GM21526 (cell line): ENCODE measurements around the gene ARL10.
"Not testable (repeated sequence)": the region's sequence is repeated elsewhere in the genome, so short reads cannot be mapped to it uniquely, and the experiment has no call there.

Source experiments
- ATAC-seq: cut with Tn5 transposase; IDR thresholded peaks from one replicate; pipeline ENCODE4 v1.9.1; 2021; ENCODE audit warnings: moderate library complexity; ENCODE audit not compliant: unreplicated experiment, low FRiP score

Gene ARL10

GRCh38 chr5:176388003-176388443 lies 22.7 kb downstream of the ARL10 start:
- peak; percentile 1 for ATAC-seq

- peak; percentile 81 for ATAC-seq
These were observed 23.3 kb downstream of the ARL10 start, which contains the start of the genes HIGD2A and NOP16 for GRCh38 chr5:176388444-176389134. HIGD2A (plus strand) TSS chr5:176388751; CDS start chr5:176388820, 69 bp downstream. NOP16 (minus strand) TSS chr5:176388598; CDS start chr5:176388539, 59 bp downstream.

- ATAC-seq = peak; percentile 35
These were observed 24.1 kb downstream of the ARL10 start for GRCh38 chr5:176389135-176390123.

GRCh38 chr5:176391479-176391878 lies 26.2 kb downstream of the ARL10 start:
- no peak for ATAC-seq

GRCh38 chr5:176391999-176392398 lies 26.7 kb downstream of the ARL10 start:
- no peak for ATAC-seq

GRCh38 chr5:176392526-176392925 lies 27.2 kb downstream of the ARL10 start:
- ATAC-seq = no peak

- ATAC-seq = no peak
These were observed 28.8 kb downstream of the ARL10 start for GRCh38 chr5:176394096-176394495.

GRCh38 chr5:176394881-176395675 lies 29.8 kb downstream of the ARL10 start:
- no peak for ATAC-seq

GRCh38 chr5:176396330-176396729 lies 31.0 kb downstream of the ARL10 start:
- ATAC-seq = no peak

- no peak for ATAC-seq
These were observed 32.6 kb downstream of the ARL10 start for GRCh38 chr5:176397736-176398420.

- no peak for ATAC-seq
These were observed 35.3 kb downstream of the ARL10 start for GRCh38 chr5:176400382-176401156.

GRCh38 chr5:176401281-176402205 lies 36.3 kb downstream of the ARL10 start:
- no peak for ATAC-seq

- no peak for ATAC-seq
These were observed 40.6 kb downstream of the ARL10 start for GRCh38 chr5:176405656-176406435.

- ATAC-seq = no peak
These were observed 41.3 kb downstream of the ARL10 start for GRCh38 chr5:176406436-176407052.

- ATAC-seq = no peak
These were observed 42.4 kb downstream of the ARL10 start for GRCh38 chr5:176407456-176408251.

GRCh38 chr5:176408252-176408573 lies 42.9 kb downstream of the ARL10 start:
- not testable (repeated sequence) for ATAC-seq
